Measurements from ENCODE around the gene TTLL9.

DNA sequence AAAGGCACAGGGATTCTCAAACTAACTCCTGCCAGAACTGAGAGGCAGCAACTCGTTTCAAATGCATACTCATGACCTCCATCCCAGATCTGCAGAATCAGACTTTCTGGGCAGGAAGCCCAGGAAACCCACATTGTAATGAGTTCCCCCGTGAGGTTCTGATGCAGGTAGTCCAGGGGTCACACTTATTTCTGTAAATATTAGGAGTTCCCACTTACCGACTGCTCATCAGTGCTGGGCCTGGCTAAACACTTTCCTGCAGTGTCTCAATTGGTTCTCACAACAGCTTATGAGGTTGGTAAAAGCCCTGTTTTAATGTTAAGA, 11.7 kb upstream of the TTLL9 start:
- TF ChIP-seq POLR2AphosphoS5 (IDR thresholded peaks at IDR 0.05; ENCODE audit: borderline replicate concordance, low read depth, low read length) (no peak), EZH2 (IDR thresholded peaks at IDR 0.05) (no peak), FOXP2 (optimal IDR thresholded peaks at IDR 0.05; ENCODE audit: control extremely low read depth, extremely low read length, insufficient read depth) (no peak)

Data from SK-N-MC (cell line).